Activated B cell treated with CpG ODN at 0.5 μM for 24 hours (primary cell): ENCODE results near the gene TBX15. TPM values are rescaled to one million over a fixed set of nuclear protein-coding genes. Genes with fewer than 3 reads are reported as not detected.

Experiments used
- ATAC-seq: fragments of 200-7000 bp; cut with Tn5 transposase; one replicate; pipeline ENCODE4 v1.10.0; 2021; ENCODE audit warnings: low read depth, mild to moderate bottlenecking, moderate library complexity
- CTCF ChIA-PET: fragments of 350-600 bp; sonication (Branson Sonifier 250); formaldehyde crosslinking; loops from one replicate; lab custom pipeline; 2021; ENCODE audit warnings: antibody characterized with exemption; lab: Charles Lee
- POLR2A ChIA-PET: fragments of 350-600 bp; sonication (Branson Sonifier 250); formaldehyde crosslinking; loops from one replicate; lab custom pipeline; 2021; ENCODE audit warnings: antibody characterized with exemption; lab: Charles Lee
- DNase-seq: peaks from one replicate; pipeline ENCODE4 v3.0.0; 2022
- H3K27ac Mint-ChIP-seq: one replicate; pipeline ENCODE4 v1.8.0; 2020; ENCODE audit warnings: mixed read lengths
- H3K27me3 Mint-ChIP-seq: one replicate; pipeline ENCODE4 v1.8.0; 2021; ENCODE audit warnings: mixed read lengths
- H3K36me3 Mint-ChIP-seq: one replicate; pipeline ENCODE4 v1.8.0; 2021; ENCODE audit warnings: low read depth, mixed read lengths
- H3K4me1 Mint-ChIP-seq: one replicate; pipeline ENCODE4 v1.8.0; 2021; ENCODE audit warnings: mixed read lengths
- H3K4me3 Mint-ChIP-seq: one replicate; pipeline ENCODE4 v1.8.0; 2020; ENCODE audit warnings: mild to moderate bottlenecking, mixed read lengths
- H3K9me3 Mint-ChIP-seq: one replicate; pipeline ENCODE4 v1.8.0; 2020; ENCODE audit warnings: mixed read lengths
- intact Hi-C: fragments of 100-400 bp; cut with micrococcal nuclease; formaldehyde crosslinking; loops from one replicate; pipeline ENCODE4 v1.15.1; 2024
- total RNA-seq: library from RNA; stranded (reverse); gene quantifications from 2 replicates; pipeline ENCODE4 v1.2.3, GENCODE V29; 2022
- TF ChIP-seq, protein P1 (sequence below): fragments of 200-600 bp; IDR thresholded peaks from one replicate; pipeline ENCODE4 v1.8.0; 2022; ENCODE audit warnings: antibody characterized with exemption, mild to moderate bottlenecking

Gene TBX15
- total RNA-seq, 1 donor from 2014 or later, result 0.09 TPM

DNA sequence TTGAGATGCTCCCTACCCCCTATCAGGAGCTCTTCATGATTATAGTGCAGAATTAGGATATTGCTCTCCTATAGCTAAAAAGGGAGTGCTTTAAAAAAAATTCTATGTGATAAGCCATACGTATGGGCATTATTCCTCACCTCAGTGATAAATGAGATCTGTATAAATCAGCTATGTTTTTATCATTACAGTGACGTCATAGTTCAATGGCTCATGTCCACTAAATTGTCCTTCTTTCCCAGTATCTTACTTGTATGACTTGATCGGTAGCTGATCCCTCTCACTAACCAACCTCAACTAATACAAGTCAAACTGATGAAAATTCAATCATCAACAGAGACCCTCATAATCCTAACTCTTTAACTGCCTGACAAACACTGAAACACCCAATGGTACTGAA is 93.3 kb downstream of the TBX15 start:
- ATAC-seq (no peak), DNase-seq (no peak)
- ChIA-PET CTCF (no interaction called here), POLR2A (no interaction called here)
- peaks cover 4% of the 10 kb centered on the region for H3K27me3 Mint-ChIP-seq
- TF ChIP-seq, protein P1, sequence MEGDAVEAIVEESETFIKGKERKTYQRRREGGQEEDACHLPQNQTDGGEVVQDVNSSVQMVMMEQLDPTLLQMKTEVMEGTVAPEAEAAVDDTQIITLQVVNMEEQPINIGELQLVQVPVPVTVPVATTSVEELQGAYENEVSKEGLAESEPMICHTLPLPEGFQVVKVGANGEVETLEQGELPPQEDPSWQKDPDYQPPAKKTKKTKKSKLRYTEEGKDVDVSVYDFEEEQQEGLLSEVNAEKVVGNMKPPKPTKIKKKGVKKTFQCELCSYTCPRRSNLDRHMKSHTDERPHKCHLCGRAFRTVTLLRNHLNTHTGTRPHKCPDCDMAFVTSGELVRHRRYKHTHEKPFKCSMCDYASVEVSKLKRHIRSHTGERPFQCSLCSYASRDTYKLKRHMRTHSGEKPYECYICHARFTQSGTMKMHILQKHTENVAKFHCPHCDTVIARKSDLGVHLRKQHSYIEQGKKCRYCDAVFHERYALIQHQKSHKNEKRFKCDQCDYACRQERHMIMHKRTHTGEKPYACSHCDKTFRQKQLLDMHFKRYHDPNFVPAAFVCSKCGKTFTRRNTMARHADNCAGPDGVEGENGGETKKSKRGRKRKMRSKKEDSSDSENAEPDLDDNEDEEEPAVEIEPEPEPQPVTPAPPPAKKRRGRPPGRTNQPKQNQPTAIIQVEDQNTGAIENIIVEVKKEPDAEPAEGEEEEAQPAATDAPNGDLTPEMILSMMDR, result no peak
- H3K4me1 Mint-ChIP-seq, result no peaks in the 10 kb centered on the region
- intact Hi-C loops, result no loop called here
- no peaks in the 10 kb centered on the region for H3K36me3 Mint-ChIP-seq
- H3K27ac Mint-ChIP-seq, result no peak overlapping the region
- H3K4me3 Mint-ChIP-seq, result no peak overlapping the region
- H3K9me3 Mint-ChIP-seq, result no peaks in the 10 kb centered on the region

DNA sequence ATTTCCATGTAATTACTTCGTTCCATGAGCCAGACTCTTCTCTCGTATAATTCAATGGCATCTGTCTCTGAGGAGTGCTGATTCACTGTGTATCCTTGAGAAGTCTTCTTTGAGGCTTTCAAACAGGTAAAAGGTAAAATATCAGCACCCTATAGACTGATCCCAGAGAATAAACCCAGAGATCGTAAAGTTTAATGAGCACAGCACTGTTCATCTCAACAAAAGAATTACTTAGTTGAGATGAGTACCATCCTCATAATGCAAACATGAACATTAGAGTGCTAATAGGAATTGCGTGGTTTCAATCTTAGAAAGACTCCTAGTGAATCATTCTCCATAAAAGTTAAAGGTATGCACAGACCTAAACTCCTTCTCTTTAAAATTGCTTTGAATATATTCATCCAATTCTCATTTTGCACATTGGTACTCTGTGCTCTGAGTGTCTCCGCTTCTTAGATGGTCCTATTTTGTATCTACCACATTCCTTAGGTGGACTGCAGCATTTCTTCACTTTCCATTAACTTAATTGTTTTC is 97.2 kb downstream of the TBX15 start:
- CTCF ChIA-PET, result no interaction called here
- Mint-ChIP-seq H3K27ac (no peak overlapping the region), H3K4me3 (no peak overlapping the region), H3K36me3 (no peaks in the 10 kb centered on the region), H3K27me3 (peaks cover 4% of the 10 kb centered on the region), H3K4me1 (no peaks in the 10 kb centered on the region), H3K9me3 (no peaks in the 10 kb centered on the region)
- intact Hi-C loops, result no loop called here
- TF ChIP-seq, protein P1, result no peak
- POLR2A ChIA-PET, result no interaction called here
- DNase-seq (no peak), ATAC-seq (no peak)

DNA sequence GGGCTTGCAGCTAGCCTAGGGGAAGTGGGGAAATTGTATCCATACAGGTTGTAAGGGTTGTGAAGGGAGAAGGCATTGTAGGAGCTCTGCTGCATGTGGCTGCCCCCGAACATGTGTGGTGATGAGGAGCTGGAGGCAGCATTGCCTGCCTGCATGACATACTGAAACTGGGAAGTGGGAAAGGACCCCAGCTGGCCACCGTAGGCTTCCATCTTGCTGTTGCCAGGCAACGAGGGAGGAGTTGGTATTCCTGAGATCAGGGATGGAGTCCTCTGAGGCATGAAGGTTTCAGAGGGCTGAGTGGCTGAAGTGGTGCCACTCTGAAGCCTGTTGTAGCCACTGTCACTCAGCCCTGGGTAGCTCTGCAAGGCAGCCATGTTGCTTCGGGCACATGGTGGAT is 103.2 kb downstream of the TBX15 start:
- ATAC-seq (no peak), DNase-seq (no peak)
- intact Hi-C loops, result no loop called here
- no peaks in the 10 kb centered on the region for H3K4me1 Mint-ChIP-seq
- TF ChIP-seq, protein P1, result no peak
- no peaks in the 10 kb centered on the region for H3K27me3 Mint-ChIP-seq
- no peak overlapping the region for H3K27ac Mint-ChIP-seq
- no peaks in the 10 kb centered on the region for H3K9me3 Mint-ChIP-seq
- POLR2A ChIA-PET, result no interaction called here
- no peaks in the 10 kb centered on the region for H3K36me3 Mint-ChIP-seq
- CTCF ChIA-PET, result no interaction called here
- no peak overlapping the region for H3K4me3 Mint-ChIP-seq

DNA sequence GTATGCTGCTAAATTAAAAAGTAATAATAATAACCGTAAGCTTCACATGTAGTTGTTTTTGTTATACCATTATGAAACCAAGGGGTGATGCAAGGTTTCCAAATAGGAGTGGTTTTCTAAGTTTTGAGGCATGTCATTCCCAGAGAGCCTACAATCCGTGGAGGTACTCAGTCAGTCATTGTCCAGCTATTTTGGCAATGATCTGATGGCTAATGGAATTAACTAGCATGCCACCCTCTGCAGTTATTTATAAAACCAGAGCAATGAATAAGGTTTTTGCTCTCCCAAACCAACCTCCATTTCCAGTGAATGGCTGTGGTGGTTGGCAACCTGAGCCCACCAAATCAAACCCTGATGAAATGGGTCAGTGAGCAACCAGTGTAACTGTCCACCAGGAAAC is 106.4 kb downstream of the TBX15 start:
- intact Hi-C loops, result no loop called here
- Mint-ChIP-seq H3K9me3 (no peaks in the 10 kb centered on the region), H3K27ac (no peak overlapping the region), H3K27me3 (peaks cover 4% of the 10 kb centered on the region), H3K4me1 (no peaks in the 10 kb centered on the region), H3K36me3 (no peaks in the 10 kb centered on the region), H3K4me3 (no peak overlapping the region)
- ATAC-seq, result no peak
- ChIA-PET POLR2A (no interaction called here), CTCF (no interaction called here)
- TF ChIP-seq, protein P1, result no peak
- no peak for DNase-seq

DNA sequence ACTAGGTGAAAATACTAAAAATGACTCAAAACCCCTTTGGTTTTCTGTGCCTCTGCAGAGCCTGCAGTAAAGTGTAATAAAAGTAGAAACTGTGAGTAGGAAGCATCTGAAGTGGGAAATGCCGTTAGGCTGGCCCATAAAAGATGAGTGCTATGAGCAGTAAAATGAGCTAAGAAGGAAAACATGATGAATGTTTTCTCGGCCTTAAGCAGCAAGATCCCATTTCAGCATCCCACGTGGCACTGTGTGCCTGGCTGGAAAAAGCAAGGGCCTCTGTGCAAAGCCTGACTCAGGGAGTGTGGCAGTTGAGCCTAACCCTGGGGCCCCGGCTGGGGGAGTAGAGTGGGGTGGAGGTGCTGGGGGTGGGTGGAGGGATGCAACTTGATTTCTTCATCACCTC is 109.5 kb downstream of the TBX15 start:
- H3K4me3 Mint-ChIP-seq, result no peak overlapping the region
- intact Hi-C loops, result no loop called here
- TF ChIP-seq, protein P1, result no peak
- CTCF ChIA-PET, result interaction anchor here (1.1 kb wide), 1 partner anchor 14 kb away, joined by 4 read pairs; no protein-coding TSS in a partner anchor
- no peaks in the 10 kb centered on the region for H3K4me1 Mint-ChIP-seq
- H3K27me3 Mint-ChIP-seq, result peaks cover 4% of the 10 kb centered on the region
- ATAC-seq (no peak), DNase-seq (no peak)
- no peak overlapping the region for H3K27ac Mint-ChIP-seq
- no peaks in the 10 kb centered on the region for H3K36me3 Mint-ChIP-seq
- POLR2A ChIA-PET, result interaction anchor here (0.7 kb wide), 1 partner anchor 81 kb away, joined by 6 read pairs; no protein-coding TSS in a partner anchor
- no peaks in the 10 kb centered on the region for H3K9me3 Mint-ChIP-seq
